ENCODE results near the gene EFTUD2.

GRCh38 chr17:44928950-44929720, 29.9 kb upstream of the EFTUD2 start:
- TF ChIP-seq CTCF (IDR thresholded peaks at IDR 0.05) (no peak), ZFX (IDR thresholded peaks at IDR 0.05; ENCODE audit: borderline replicate concordance) (no peak)

Measured in 22Rv1 (cell line).